Measurements from ENCODE around the gene KIAA0319L. TPM values are rescaled to one million over a fixed set of nuclear protein-coding genes. Genes with fewer than 3 reads are reported as not detected.

The KIAA0319L gene
- total RNA-seq, 2 donors from 2014 or later: 28.4 to 28.6 TPM

DNA sequence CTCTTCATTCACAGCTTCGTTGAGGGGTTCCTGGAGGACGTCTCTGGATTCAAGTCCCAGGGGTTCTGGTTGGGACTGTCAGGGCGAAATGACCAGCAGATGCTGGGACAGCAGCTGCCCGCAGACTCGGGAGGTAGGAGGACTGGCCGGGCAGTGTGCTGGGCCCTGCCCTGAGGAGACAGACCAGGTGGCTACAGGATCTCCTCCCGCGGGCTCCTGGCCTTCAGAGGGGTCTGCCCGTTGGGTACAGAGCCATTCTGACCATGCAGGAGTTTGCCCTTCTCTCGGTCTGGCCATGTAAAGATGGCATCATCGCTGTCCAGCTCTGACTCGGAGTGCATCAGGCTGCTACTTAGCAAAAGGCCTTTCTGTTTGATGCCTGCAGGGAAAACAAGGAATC, 122.5 kb downstream of the KIAA0319L start:
- intact Hi-C loops (cut with DNase I): no loop called here
- DNase-seq (ENCODE audit: low spot score): no peak

DNA sequence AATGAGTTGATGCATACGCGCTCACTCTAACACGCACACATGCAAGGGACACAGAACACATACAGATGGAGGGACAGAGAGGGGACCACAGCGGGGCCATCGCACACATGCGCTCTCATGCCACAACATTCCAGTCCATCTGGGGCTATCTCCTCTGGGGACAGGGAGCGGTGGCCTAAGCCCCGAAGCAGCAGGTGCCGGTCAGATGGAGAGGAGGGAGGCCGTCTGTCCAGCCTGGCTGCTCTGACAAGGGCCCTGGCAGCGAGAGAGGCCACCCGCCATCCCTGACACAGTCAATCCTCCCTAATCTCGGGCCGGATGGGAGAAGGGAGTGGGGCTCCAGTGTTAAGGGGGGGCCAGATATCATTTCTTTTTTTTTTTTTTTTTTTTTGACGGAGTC, 123.5 kb downstream of the KIAA0319L start:
- intact Hi-C loops (cut with DNase I): no loop called here

DNA sequence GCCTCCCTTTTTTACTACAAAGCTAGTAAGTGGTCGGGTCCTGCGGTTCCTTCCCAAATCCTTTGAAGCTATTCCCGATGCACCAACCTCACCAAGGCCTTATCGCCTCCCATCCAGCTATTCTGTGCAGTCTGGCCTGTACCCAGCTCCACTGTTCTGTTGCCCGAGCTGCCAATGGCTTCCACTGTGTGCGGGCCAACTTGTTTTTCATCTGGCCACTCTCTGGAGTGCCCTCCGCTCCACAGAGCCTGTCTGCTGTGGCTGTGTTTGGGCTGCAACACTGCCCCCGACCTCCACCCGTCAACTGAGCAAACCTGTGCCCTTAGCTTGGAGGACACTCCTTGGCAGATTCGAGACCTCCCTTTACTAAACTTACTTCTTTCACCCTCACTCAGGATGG, 125.0 kb downstream of the KIAA0319L start:
- DNase-seq (ENCODE audit: low spot score): no peak
- intact Hi-C loops (cut with DNase I): no loop called here

More for the DNA sequence above, 123.5 kb downstream of the KIAA0319L start:
- no peak for DNase-seq (ENCODE audit: low spot score)

DNA sequence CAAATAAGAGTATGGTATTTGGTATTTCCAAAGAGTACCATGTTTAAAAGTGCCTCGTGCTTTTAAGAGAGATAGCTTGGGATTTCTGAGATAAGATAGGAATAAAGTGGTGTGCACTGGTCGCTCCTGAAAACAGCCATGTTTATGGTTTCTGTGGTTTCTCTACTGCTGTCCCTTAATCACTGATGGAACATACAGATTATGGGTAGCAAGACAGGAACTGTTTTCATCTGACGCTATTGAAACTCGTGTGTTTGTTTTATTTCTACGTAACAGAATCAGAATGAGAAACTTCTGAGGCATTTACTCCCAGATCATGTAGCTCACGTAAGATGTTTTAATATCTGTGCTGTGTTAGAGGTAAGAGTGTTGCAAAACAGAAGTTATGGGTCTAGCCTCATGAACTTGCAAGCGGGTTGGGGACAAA, 126.0 kb downstream of the KIAA0319L start:
- intact Hi-C loops (cut with DNase I): no loop called here
- DNase-seq (ENCODE audit: low spot score): no peak

DNA sequence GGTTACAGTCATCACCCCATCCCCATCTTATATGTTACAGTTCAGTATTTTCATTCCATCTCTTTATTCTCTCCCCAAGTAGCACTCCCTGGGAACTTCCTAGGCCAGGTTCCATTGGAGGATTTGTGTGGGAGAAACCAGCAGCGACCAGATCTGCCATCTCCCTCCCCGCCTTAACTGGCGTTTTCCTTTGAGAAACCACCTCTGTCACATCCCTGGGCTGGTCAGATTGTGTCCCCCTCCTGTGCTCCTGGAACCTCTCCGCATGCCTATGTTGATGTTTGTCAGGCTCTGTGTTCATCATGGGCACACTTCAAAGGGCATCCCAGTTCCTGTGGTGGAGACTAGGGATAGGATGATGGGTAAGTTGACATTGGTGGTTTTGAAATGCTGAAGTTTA, 126.4 kb downstream of the KIAA0319L start:
- intact Hi-C loops (cut with DNase I): no loop called here
- no peak for DNase-seq (ENCODE audit: low spot score)

DNA sequence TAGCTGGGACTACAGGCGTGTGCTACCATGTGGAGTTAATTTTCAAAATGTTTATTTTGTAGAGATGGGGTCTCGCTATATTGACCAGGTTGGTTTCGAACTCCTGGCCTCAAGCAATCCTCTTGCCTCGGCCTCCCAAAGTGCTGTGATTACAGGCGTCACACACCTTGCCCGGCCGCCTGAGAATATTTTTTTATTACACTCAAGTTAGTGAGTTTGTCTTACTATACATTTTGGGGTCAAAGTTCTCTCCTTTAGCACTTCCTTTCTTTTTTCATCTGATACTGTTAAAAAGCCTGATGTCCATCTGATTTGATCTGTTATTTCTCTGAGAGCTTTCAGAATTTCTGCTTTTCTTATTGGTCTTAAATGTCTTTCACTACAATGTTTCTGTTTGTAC, 128.8 kb downstream of the KIAA0319L start:
- intact Hi-C loops (cut with DNase I): no loop called here

DNA sequence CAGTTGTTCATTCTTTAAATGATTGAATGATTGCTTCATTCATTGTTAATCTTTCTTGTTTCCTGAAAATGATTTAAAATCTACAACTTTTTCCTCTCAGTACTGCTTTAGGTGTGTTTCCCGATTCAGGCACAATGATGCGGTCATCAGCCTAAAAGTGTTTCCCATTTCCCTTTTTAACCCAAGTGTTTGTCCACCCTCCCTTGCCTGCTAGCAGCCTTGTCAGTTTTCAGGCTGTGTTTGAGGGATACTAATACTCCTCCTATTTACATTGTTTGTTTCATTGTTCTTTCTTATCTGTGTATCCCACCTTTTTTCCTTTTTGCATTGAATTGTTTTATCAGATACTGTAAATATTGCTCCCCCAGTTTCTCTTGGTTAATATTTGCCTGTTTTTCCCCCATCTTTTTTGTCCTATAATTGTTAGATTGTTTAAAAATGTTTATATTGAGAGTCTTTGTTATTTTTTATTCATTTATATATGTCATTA, 131.1 kb downstream of the KIAA0319L start:
- intact Hi-C loops (cut with DNase I): no loop called here

More for the DNA sequence above, 128.8 kb downstream of the KIAA0319L start:
- no peak for DNase-seq (ENCODE audit: low spot score)

DNA sequence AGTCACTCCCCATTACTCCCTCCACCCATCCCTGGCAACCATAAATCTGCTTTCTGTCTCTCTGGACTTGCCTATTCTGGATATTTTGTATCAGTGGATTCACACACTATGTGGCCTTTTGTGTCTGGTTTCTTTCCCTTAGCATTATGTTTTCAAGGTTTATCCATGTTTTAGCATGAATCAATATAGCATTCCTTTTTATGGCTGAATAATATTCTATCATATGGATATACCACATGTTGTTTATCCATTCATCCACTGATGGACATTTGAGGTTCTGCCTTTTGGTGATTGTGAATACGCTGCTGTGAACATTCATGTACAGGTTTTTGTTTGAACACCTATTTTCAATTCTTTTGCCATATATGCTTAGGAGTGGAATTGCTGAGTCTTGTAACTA, 148.3 kb downstream of the KIAA0319L start:
- no peak for DNase-seq (ENCODE audit: low spot score)
- intact Hi-C loops (cut with DNase I): no loop called here

More for the DNA sequence above, 131.1 kb downstream of the KIAA0319L start:
- DNase-seq (ENCODE audit: low spot score): no peak

DNA sequence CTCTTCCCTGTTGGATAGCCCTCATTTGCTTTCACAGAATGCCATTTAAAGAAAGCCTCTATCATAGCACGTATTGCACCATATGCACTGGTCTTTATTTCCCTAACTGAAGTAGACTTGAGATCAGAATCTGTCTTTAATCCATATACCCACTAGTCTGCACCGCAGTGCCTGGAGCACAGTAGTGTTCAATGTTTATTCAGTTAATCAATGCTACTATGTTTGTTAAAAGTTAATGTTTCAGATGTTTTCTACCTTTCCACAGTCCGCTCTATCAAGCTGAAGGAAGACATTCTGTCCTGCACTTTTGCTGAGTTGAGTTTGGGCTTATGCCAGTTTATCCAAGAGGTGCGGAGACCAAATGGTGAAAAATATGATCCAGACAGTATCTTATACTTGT, 149.5 kb downstream of the KIAA0319L start:
- intact Hi-C loops (cut with DNase I): no loop called here
- no peak for DNase-seq (ENCODE audit: low spot score)

DNA sequence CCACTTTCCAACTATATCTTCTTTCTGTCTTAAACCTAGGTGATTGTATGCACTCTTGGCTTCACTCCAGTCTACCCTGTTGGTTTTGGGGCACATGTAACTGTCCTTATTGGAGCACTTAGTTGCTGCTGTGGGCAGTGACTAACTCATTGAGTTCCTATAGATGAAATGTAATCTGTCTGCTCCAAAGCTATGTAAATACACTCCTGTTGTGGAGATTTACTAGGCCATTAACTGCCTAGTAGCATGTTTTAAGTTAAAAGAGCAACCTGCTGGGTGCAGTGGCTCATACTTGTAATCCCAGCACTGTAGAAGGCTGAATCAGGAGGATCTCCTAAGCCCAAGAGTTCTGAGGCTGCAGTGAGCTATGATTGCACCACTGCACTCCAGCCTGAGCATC, 151.1 kb downstream of the KIAA0319L start:
- intact Hi-C loops (cut with DNase I): no loop called here
- no peak for DNase-seq (ENCODE audit: low spot score)

DNA sequence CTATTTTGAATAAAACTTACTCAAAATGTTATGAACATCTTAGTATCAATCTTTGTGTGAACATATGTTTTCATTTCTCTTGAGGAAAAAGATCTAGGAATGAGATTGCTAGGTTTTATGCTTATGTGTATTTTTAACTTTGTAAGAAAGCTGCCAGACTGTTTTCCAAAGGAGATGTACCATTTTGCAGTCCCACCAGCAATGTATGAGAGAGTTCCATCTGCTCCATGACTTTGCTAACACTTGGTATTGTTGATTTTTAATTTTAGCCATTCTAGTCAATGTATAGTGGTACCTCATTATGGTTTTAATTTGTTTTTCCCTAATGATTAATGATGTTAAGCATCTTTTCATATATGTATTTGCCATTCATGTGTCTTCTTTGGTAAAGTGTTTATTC, 156.2 kb downstream of the KIAA0319L start:
- intact Hi-C loops (cut with DNase I): no loop called here
- no peak for DNase-seq (ENCODE audit: low spot score)

DNA sequence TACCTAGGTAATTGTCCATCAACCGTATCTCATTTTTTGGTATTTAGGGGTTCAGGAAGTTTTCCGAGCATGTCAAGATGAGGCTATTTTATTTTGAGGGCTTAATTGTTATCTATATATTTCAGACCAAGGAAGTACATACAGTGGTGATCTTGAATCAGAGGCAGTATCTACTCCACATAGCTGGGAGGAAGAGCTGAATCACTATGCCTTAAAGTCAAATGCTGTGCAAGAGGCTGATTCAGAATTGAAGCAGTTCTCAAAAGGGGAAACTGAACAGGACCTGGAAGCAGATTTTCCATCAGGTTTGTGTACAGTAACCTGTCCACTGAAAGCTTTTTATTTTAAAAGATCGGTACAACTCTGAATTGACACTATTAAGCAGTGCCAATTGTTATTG, 158.5 kb downstream of the KIAA0319L start:
- DNase-seq (ENCODE audit: low spot score): no peak

DNA sequence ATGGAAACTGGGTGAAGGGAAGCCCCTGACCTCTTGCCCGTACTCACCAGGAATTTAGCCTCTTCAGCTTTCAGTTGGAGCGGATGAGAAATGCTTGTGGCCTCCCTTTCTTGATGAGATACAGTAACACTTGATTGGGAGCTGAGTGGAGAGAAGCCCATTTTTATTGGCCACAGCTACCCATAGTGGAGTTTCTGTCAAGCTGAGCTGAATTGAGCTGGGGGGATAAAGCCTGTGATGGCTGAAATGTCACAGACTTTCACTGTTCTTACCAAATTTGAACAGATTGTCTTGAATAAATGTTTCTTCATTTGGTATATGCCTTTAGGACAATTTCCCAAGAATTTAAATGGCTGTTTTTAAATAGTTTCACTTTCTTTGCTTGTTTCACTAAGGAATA, 162.8 kb downstream of the KIAA0319L start:
- no peak for DNase-seq (ENCODE audit: low spot score)
- intact Hi-C loops (cut with DNase I): no loop called here

More for the DNA sequence above, 158.5 kb downstream of the KIAA0319L start:
- intact Hi-C loops (cut with DNase I): no loop called here

DNA sequence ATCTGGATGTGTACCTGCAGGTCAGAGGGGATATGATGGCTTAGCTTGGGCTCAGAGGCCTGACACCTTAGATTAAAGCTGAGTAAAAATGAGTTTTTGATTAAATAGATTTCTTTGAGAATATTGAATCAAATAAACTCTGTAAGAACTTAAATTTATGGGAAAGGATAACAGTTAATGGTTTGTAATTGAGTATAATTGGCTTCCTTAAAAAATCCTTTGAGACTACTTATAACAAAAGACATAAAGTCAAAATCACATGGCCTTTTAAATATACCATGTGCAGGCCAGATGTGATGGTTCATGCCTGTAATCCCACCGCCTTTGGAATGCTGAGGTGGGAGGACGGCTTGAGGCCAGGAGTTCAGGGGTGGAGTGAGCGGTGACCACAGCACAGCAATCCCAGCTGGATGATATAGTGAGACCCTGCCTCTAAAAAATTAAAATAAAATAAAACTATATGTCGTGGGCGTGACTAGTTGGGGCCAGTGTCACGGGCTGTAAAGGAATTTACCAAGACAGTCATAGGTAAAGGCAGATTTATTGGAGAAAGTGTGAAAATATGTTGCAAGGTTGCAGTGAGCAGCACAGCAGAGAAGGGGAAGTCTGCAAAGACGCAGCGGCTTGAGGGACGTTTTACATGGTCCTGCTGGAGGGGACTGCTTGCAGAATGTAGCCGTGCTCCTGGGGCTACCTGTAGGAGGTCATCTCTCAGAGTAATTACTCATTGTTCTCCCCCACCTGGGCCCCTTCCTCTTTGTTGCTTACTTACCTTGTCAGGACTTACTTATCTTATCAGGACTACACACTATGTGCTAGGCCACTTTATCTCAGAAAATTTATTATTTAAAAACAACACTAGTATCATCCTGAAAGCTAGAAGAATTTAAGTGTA, 166.4 kb downstream of the KIAA0319L start:
- no peak for DNase-seq (ENCODE audit: low spot score)
- intact Hi-C loops (cut with DNase I): no loop called here

DNA sequence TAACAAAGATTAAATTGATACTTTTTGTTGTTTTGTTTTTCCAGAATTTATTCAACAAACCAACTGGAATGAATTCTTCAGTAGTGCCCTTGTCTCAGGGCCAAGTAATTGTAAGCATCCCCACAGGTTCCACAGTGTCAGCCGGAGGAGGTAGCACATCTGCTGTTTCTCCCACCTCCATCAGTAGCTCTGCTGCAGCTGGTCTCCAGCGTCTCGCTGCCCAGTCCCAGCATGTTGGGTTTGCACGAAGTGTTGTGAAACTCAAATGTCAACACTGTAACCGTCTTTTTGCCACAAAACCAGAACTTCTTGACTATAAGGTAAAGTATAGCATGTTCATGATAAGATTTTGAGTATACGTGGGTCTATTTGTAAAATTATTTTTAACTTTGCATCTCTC, 170.2 kb downstream of the KIAA0319L start:
- no peak for DNase-seq (ENCODE audit: low spot score)
- intact Hi-C loops (cut with DNase I): no loop called here

DNA sequence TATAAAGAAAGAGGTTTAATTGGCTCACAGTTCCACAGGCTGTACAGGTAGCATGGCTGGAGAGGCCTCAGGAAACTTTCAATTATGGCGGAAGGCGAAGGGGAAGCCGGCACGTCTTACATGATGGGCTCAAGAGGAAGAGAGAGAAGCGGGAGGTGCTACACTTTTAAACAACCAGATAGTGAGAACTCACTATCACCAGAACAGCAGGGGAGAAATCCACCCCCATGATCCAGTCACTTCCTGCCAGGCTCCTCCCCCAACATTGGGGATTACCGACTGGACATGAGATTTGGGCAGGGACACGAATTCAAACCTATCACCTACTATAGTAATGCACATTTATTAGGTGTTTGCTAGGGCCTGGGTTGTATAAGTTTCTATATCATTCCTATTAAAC, 170.9 kb downstream of the KIAA0319L start:
- no peak for DNase-seq (ENCODE audit: low spot score)
- intact Hi-C loops (cut with DNase I): no loop called here

Other genes with a start within 250 kb of the KIAA0319L start
- gene NCDN, start 396 bp upstream of the KIAA0319L start, total RNA-seq: 10 to 100 TPM; 16.6 to 22.6 TPM
- under 1 TPM; 0.65 to 0.81 TPM for gene TFAP2E, start 15.9 kb upstream of the KIAA0319L start, total RNA-seq
- 10 to 100 TPM; 37.5 to 38.1 TPM for gene PSMB2, start 84.1 kb upstream of the KIAA0319L start, total RNA-seq
- gene C1orf216, start 161.5 kb upstream of the KIAA0319L start, total RNA-seq: 10 to 100 TPM; 16.6 to 18.0 TPM
- under 1 TPM; 0.76 to 0.93 TPM for gene CLSPN, start 212.6 kb upstream of the KIAA0319L start, total RNA-seq

All from posterior vena cava (tissue), 2 donors.